DMS 273 treated with DMSO at 0.1 percent for 48 hours (cell line): ENCODE measurements around the gene ANKDD1B.
A peak's percentile ranks its signal among the peaks of the same experiment; 100 is the strongest.
"Not testable (repeated sequence)": the region's sequence is repeated elsewhere in the genome, so short reads cannot be mapped to it uniquely, and the experiment has no call there.

Experiments
- DNase-seq: peaks from one replicate; lab custom pipeline; 2025; lab: John Stamatoyannopoulos, UW

Gene ANKDD1B

DNA sequence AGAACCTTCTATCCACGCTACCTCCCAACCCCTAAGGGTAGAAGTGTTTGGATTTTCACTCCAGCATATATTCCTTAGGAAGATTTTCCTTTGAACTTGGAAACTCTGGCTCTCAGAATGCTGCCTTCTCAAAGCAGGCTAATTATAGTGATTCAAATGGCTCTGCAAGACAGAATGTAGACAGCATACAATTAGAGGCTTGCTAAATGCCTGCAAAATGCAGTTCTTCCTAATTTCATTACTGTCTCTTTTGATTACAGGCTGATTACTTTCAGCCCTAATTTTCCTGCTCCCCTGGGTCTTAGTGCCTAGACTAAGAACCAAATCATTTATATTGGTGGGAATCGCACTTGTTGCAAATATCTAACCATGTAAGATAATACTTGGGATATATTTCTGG lies 50.8 kb downstream of the ANKDD1B start:
- no peak for DNase-seq

- DNase-seq, result no peak
Measured at GRCh38 chr5:75663579-75664284, 52.5 kb downstream of the ANKDD1B start.

GRCh38 chr5:75664979-75665378 lies 53.7 kb downstream of the ANKDD1B start:
- no peak for DNase-seq

GRCh38 chr5:75666801-75667200 lies 55.5 kb downstream of the ANKDD1B start:
- DNase-seq, result no peak

GRCh38 chr5:75667586-75667985 lies 56.3 kb downstream of the ANKDD1B start:
- DNase-seq, result no peak

GRCh38 chr5:75668445-75668844 lies 57.2 kb downstream of the ANKDD1B start:
- no peak for DNase-seq

GRCh38 chr5:75668977-75669689 lies 57.9 kb downstream of the ANKDD1B start:
- DNase-seq, result peak; percentile 37

GRCh38 chr5:75670577-75670976 lies 59.3 kb downstream of the ANKDD1B start:
- DNase-seq, result no peak

DNA sequence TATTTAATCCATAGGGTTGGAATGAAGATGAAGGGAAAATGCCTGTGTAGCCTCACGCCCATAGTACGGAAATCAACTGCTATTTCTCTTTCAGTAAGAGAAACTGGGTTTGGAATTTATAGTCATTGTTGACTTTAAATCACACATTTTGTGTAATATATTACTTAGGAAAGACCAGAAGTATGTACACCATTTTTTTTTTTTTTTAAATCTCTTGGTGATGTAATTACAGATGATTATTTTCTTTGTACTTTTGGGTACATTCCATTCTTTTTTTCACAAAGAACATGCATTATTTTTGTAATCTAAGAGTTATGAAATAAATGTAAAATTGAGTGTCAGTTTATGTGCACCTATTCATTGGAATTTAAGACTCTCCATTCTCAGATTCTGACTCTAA lies 60.3 kb downstream of the ANKDD1B start:
- no peak for DNase-seq

GRCh38 chr5:75672616-75673015 lies 61.4 kb downstream of the ANKDD1B start:
- no peak for DNase-seq

DNA sequence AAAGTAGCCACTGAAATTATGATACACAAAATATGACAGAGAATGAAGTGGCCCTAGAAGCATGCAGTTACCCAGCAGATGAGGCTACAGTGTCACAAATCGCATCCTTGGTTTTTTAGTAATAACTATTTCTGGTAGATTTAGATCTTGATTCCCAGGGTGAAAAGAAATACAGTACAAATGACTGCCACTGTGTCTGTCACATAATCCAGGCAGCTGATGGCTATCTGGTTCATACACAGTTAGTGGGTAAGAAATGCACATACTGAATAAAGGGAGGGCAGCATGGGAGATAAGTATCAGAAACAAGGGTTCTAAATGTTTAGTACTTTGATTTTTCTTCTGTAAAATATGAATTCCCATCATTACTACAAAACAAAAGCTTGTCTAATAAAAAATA lies 64.5 kb downstream of the ANKDD1B start:
- DNase-seq, result no peak

GRCh38 chr5:75677607-75678006 lies 66.4 kb downstream of the ANKDD1B start:
- DNase-seq, result no peak

- no peak for DNase-seq
Measured at GRCh38 chr5:75678155-75678554, 66.9 kb downstream of the ANKDD1B start.

DNA sequence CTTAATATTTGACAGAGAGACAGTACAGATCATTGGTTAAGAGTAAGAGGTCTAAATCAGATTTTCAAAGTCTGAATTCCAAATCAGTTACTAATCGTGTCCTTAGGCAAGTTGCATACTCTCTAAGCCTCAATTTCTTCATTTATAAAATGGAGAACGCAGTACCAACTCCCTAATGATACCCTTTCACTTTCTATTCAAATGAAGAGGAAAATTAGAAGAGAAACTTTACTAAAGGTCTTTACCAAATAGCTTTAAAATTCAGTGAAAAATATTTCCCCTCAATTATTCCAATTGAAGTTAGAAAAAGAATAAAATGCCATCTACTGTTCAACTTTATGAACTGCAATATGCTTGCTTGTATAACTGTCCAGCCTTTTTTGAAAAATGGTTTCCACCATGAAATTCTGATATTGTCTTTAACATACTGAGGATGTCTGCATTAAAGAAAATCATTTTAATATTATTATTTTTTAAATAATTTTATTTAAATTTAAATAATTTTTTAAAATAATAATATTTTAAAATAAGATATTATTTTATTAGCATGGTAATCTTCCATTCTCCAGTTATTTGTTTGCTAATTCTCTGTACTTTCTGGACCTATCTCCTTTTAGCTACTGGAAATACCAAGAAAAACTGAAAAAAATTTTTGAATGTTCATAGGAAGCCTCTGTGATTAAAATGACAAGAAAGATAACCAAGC lies 70.0 kb downstream of the ANKDD1B start:
- DNase-seq, result peak; percentile 8

DNA sequence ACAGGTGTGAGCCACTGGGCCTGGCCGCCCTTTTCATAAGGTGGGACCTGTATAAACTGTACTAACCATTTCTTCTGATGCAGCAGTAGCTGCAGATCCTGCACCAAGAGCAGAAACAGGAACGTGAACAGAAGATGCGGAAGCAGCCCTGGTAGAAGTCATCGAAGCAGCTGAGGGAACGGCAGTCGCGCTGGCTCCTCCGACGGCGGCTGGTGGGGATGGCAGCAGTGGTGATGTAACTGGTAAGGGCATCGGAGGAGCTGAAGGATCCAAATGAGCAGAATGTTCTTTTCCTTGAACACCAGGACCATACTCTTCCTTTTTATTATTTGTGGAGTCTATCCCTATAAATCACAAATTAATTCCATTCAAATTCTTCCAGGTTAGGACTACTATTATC lies 73.9 kb downstream of the ANKDD1B start:
- DNase-seq, result no peak

DNA sequence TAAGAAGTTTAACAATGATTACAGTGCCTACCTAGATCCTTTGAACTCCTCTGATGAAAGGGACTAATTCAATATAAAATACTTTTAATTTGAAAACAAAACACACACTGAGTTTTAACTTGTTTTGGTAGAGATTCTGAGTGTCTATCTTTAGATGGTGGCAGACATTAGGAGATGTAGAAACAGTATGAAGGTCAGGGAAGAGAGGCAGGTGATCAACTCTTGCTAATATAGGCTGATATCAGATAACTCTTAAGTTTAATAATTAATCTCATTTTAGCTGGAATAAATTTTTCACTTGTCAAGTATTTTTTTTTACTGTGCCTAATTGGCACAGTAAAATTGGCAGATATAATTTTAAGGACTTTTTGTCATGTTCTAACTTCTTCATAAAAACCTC lies 75.2 kb downstream of the ANKDD1B start:
- DNase-seq, result no peak

DNA sequence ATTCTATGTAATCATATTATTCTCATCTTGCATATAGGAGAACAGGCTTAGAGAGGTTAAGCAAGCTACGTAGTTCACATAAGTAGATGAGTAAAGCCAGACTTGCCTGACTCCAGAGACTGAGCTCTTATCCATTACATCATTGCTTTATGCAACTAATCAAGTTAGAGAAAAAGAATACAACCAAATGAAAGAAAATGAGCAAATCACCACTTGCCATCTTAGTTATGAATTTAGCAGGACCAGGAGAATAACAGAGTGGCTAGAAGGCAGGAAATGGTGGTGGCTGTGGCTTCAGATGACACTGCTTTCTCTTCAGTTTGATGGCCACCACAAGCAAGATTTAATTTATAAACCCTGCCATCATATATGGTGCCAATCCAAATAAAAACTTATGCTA lies 79.4 kb downstream of the ANKDD1B start:
- no peak for DNase-seq

DNA sequence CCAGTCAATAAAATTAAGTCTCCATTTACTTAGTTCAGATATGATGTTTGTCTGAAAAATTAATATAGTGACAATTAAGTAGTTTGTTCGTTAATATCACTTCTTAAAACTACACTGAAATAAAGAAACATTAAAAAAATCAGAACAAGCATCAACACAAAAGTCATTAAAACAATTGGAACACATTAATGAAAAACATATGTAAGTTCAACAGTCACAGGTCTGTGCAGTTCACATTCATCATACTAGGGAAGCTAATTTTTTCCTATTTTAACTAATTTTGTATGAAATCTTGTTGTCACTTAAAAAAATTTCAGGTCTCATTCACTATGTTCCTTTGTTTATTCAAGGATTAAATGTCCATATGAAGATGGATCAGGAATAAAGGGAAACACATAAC lies 83.5 kb downstream of the ANKDD1B start:
- DNase-seq, result no peak

DNA sequence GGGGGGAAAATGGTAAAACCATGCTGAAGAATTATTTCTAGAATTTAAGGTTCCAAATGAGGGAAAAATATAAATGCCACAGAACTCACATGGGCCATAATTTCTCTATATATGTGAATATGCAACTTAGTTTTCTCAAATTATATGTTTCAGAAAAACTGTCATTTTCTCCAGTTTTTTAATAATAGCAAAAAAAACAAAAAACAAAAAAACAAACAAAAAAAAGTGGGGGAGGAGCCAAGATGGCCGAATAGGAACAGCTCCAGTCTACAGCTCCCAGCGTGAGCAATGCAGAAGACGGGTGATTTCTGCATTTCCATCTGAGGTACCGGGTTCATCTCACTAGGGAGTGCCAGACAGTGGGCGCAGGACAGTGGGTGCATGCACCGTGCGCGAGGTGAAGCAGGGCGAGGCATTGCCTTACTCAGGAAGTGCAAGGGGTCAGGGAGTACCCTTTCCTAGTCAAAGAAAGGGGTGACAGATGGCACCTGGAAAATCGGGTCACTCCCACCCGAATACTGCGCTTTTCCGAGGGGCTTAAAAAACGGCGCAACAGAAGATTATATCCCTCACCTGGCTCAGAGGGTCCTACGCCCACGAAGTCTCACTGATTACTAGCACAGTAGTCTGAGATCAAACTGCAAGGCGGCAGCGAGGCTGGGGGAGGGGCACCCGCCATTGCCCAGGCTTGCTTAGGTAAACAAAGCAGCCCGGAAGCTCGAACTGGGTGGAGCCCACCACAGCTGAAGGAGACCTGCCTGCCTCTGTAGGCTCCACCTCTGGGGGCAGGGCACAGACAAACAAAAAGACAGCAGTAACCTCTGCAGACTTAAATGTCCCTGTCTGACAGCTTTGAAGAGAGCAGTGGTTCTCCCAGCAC lies 84.5 kb downstream of the ANKDD1B start:
- not testable (repeated sequence) for DNase-seq

GRCh38 chr5:75701856-75702255 lies 90.6 kb downstream of the ANKDD1B start:
- no peak for DNase-seq

- DNase-seq, result no peak
Measured at GRCh38 chr5:75706016-75706415, 94.8 kb downstream of the ANKDD1B start.

GRCh38 chr5:75706775-75707174 lies 95.5 kb downstream of the ANKDD1B start:
- no peak for DNase-seq
